ENCODE results near the gene LLGL2. TPM values are rescaled to one million over a fixed set of nuclear protein-coding genes. Genes with fewer than 3 reads are reported as not detected.

The LLGL2 gene
- total RNA-seq, 2 donors from 2014 or later: 6.4 to 20.0 TPM

- Histone ChIP-seq H3K4me3 (no peak overlapping the region), H3K27ac (no peak overlapping the region), H3K4me1 (ENCODE audit: control insufficient read depth in 1 of 2, low read depth in 2 of 2) (no peaks in the 10 kb centered on the region), H3K27me3 (replicated peaks; ENCODE audit: insufficient read depth) (no peaks in the 10 kb centered on the region), H3K9me3 (no peaks in the 10 kb centered on the region), H3K36me3 (no peaks in the 10 kb centered on the region)
- ATAC-seq (ENCODE audit: insufficient number of reproducible peaks, low FRiP score, low read depth) (no peak), DNase-seq (ENCODE audit: low spot score) (no peak)
- no peak for TF ChIP-seq CTCF (IDR thresholded peaks at IDR 0.05)
These were observed 10.9 kb downstream of the LLGL2 start for GRCh38 chr17:75536366-75536765.

GRCh38 chr17:75539967-75540729 lies 14.7 kb downstream of the LLGL2 start:
- no peak overlapping the region for H3K27ac ChIP-seq
- H3K9me3 ChIP-seq: no peaks in the 10 kb centered on the region
- no peaks in the 10 kb centered on the region for H3K27me3 ChIP-seq (replicated peaks; ENCODE audit: insufficient read depth)
- TF ChIP-seq CTCF (IDR thresholded peaks at IDR 0.05): no peak
- H3K4me3 ChIP-seq: no peak overlapping the region
- ATAC-seq (ENCODE audit: insufficient number of reproducible peaks, low FRiP score, low read depth) (no peak), DNase-seq (ENCODE audit: low spot score) (no peak)
- no peaks in the 10 kb centered on the region for H3K36me3 ChIP-seq
- no peaks in the 10 kb centered on the region for H3K4me1 ChIP-seq (ENCODE audit: control insufficient read depth in 1 of 2, low read depth in 2 of 2)

- Histone ChIP-seq H3K9me3 (no peaks in the 10 kb centered on the region), H3K36me3 (no peaks in the 10 kb centered on the region), H3K27ac (no peak overlapping the region), H3K4me3 (no peak overlapping the region), H3K27me3 (replicated peaks; ENCODE audit: insufficient read depth) (no peaks in the 10 kb centered on the region), H3K4me1 (ENCODE audit: control insufficient read depth in 1 of 2, low read depth in 2 of 2) (no peaks in the 10 kb centered on the region)
- ATAC-seq (ENCODE audit: insufficient number of reproducible peaks, low FRiP score, low read depth) (no peak), DNase-seq (ENCODE audit: low spot score) (no peak)
- no peak for TF ChIP-seq CTCF (IDR thresholded peaks at IDR 0.05)
These were observed 15.5 kb downstream of the LLGL2 start for GRCh38 chr17:75540923-75541503.

- no peaks in the 10 kb centered on the region for H3K27me3 ChIP-seq (replicated peaks; ENCODE audit: insufficient read depth)
- TF ChIP-seq CTCF (IDR thresholded peaks at IDR 0.05): no peak
- H3K4me1 ChIP-seq (ENCODE audit: control insufficient read depth in 1 of 2, low read depth in 2 of 2): no peaks in the 10 kb centered on the region
- H3K9me3 ChIP-seq: no peaks in the 10 kb centered on the region
- ATAC-seq (ENCODE audit: insufficient number of reproducible peaks, low FRiP score, low read depth) (no peak), DNase-seq (ENCODE audit: low spot score) (no peak)
- H3K27ac ChIP-seq: no peak overlapping the region
- no peaks in the 10 kb centered on the region for H3K36me3 ChIP-seq
- H3K4me3 ChIP-seq: no peak overlapping the region
These were observed 16.7 kb downstream of the LLGL2 start for GRCh38 chr17:75542229-75542628.

- no peak overlapping the region for H3K27ac ChIP-seq
- DNase-seq (ENCODE audit: low spot score): no peak
- H3K36me3 ChIP-seq: no peaks in the 10 kb centered on the region
- no peak for ATAC-seq (ENCODE audit: insufficient number of reproducible peaks, low FRiP score, low read depth)
- no peak overlapping the region for H3K4me3 ChIP-seq
- no peaks in the 10 kb centered on the region for H3K4me1 ChIP-seq (ENCODE audit: control insufficient read depth in 1 of 2, low read depth in 2 of 2)
- no peaks in the 10 kb centered on the region for H3K9me3 ChIP-seq
- H3K27me3 ChIP-seq (replicated peaks; ENCODE audit: insufficient read depth): no peaks in the 10 kb centered on the region
- no peak for TF ChIP-seq CTCF (IDR thresholded peaks at IDR 0.05)
These were observed 17.3 kb downstream of the LLGL2 start for GRCh38 chr17:75542728-75543336.

All from thoracic aorta (tissue), 2 donors.